ENCODE data around the gene ARL5C.

ARL5C gene

GRCh38 chr17:39166437-39167335 is 725 bp upstream of the ARL5C start:
- peak in 1 of 2 donors; percentile 30 for DNase-seq

- no peak for DNase-seq
Observed at GRCh38 chr17:39165178-39165840, 652 bp downstream of the ARL5C start.

- peak; percentile 64 to 87 for DNase-seq
Observed at GRCh38 chr17:39164675-39165143, 1.3 kb downstream of the ARL5C start.

GRCh38 chr17:39161962-39162361 is 4.0 kb downstream of the ARL5C start:
- DNase-seq: no peak

GRCh38 chr17:39158623-39159022 is 7.3 kb downstream of the ARL5C start:
- DNase-seq: no peak

- no peak for DNase-seq
Observed at GRCh38 chr17:39156491-39156890, 9.5 kb downstream of the ARL5C start.

GRCh38 chr17:39155654-39156053 is 10.3 kb downstream of the ARL5C start:
- no peak for DNase-seq

- peak; percentile 92 to 93 for DNase-seq
Observed at GRCh38 chr17:39153599-39154051, 12.3 kb downstream of the ARL5C start.

GRCh38 chr17:39151943-39152818 is 13.8 kb downstream of the ARL5C start:
- DNase-seq: no peak

GRCh38 chr17:39151150-39151942 is 14.6 kb downstream of the ARL5C start, which contains the start of gene PLXDC1:
PLXDC1 (minus strand) TSS chr17:39151637; CDS start chr17:39151437, 200 bp downstream.
- DNase-seq: no peak

GRCh38 chr17:39150795-39151149 is 15.2 kb downstream of the ARL5C start:
- DNase-seq: no peak

- no peak for DNase-seq
Observed at GRCh38 chr17:39150104-39150634, 15.8 kb downstream of the ARL5C start.

GRCh38 chr17:39147221-39148185 is 18.5 kb downstream of the ARL5C start:
- no peak for DNase-seq

- DNase-seq: no peak
Observed at GRCh38 chr17:39146273-39146672, 19.7 kb downstream of the ARL5C start.

GRCh38 chr17:39145143-39145542 is 20.8 kb downstream of the ARL5C start:
- DNase-seq: no peak

GRCh38 chr17:39144416-39144840 is 21.5 kb downstream of the ARL5C start:
- no peak for DNase-seq

- no peak for DNase-seq
Observed at GRCh38 chr17:39143552-39144093, 22.3 kb downstream of the ARL5C start.

- DNase-seq: no peak
Observed at GRCh38 chr17:39141915-39142664, 23.9 kb downstream of the ARL5C start.

GRCh38 chr17:39141294-39141693 is 24.7 kb downstream of the ARL5C start:
- DNase-seq: no peak
